Fibroblast of lung (primary cell): ENCODE measurements around the gene MRPS22. TPM values are rescaled to one million over a fixed set of nuclear protein-coding genes. Genes with fewer than 3 reads are reported as not detected.
A peak's percentile ranks its signal among the peaks of the same experiment; 100 is the strongest.

Experiments used
- DNase-seq, 2 donors: peaks; one replicate each; pipeline versions ENCODE4 v3.0.0 to v3.0.0-alpha.2; 2010; ENCODE audit warnings: low read depth in 2 of 2
- H2AFZ ChIP-seq: 2 replicates; pipeline ENCODE4 v1.5.1; 2012; ENCODE audit warnings: low read length, control low read depth, inconsistent platforms
- H3K27ac ChIP-seq: 2 replicates; pipeline ENCODE4 v1.5.1; 2011; ENCODE audit warnings: low read length, control low read depth; ENCODE audit not compliant: insufficient read depth
- H3K27me3 ChIP-seq: 2 replicates; pipeline ENCODE4 v1.5.1; 2011; ENCODE audit warnings: mild to moderate bottlenecking, low read length; ENCODE audit not compliant: control insufficient read depth, insufficient read depth
- H3K36me3 ChIP-seq: 2 replicates; pipeline ENCODE4 v1.5.1; 2011; ENCODE audit warnings: low read length; ENCODE audit not compliant: control insufficient read depth, insufficient read depth
- H3K4me1 ChIP-seq: 2 replicates; pipeline ENCODE4 v1.5.1; 2011; ENCODE audit warnings: low read length; ENCODE audit not compliant: control insufficient read depth, insufficient read depth; ENCODE audit errors: extremely low read depth
- H3K4me2 ChIP-seq: 2 replicates; pipeline ENCODE4 v1.5.1; 2011; ENCODE audit warnings: low read length, control low read depth; ENCODE audit not compliant: insufficient read depth; ENCODE audit errors: extremely low read depth
- H3K4me3 ChIP-seq, 4 experiments: fragments of 200-600 bp in 1 of 4; sonication (generic) in 1 of 4; replicated peaks in 1 of 4; 2 replicates each; pipeline ENCODE4 v1.5.1; 2011 to 2016; ENCODE audit warnings: low read length in 4 of 4, low read depth in 3 of 4, mild to moderate bottlenecking in 3 of 4, control low read depth in 2 of 4, inconsistent platforms in 1 of 4, mixed read lengths in 1 of 4; ENCODE audit not compliant: insufficient read depth in 1 of 4; ENCODE audit errors: control extremely low read depth in 1 of 4
- H3K79me2 ChIP-seq: 2 replicates; pipeline ENCODE4 v1.5.1; 2012; ENCODE audit warnings: mild to moderate bottlenecking, low read length, inconsistent platforms; ENCODE audit not compliant: control insufficient read depth, insufficient read depth
- H3K9ac ChIP-seq: 2 replicates; pipeline ENCODE4 v1.5.1; 2011; ENCODE audit warnings: mild to moderate bottlenecking, low read length, control low read depth; ENCODE audit not compliant: insufficient read depth
- H3K9me3 ChIP-seq: 2 replicates; pipeline ENCODE4 v1.5.1; 2012; ENCODE audit warnings: low read depth, low read length; ENCODE audit not compliant: control insufficient read depth, insufficient read depth
- H4K20me1 ChIP-seq: 2 replicates; pipeline ENCODE4 v1.5.1; 2011; ENCODE audit warnings: low read length; ENCODE audit not compliant: control insufficient read depth, insufficient read depth; ENCODE audit errors: extremely low read depth
- EZH2 ChIP-seq: IDR thresholded peaks from 2 replicates; pipeline ENCODE4 v1.5.1; 2012; ENCODE audit warnings: low read length, control low read depth, mild to moderate bottlenecking; ENCODE audit errors: missing control alignments
- polyA plus RNA-seq, 2 donors: library from polyadenylated mRNA; depleted of rRNA in 1 of 2; stranded (reverse) in 1 of 2; unstranded in 1 of 2; fragments of >200 nt; gene quantifications; 2 replicates each; pipeline ENCODE4 v1.2.1, GENCODE V29; 2011 to 2012; ENCODE audit warnings: missing spikeins in 1 of 2
- total RNA-seq: library from RNA; depleted of rRNA; stranded (reverse); fragments of >200 nt; gene quantifications from 2 replicates; pipeline ENCODE4 v1.2.1, GENCODE V29; 2014
- TF ChIP-seq, protein P1 (sequence below), 2 donors: IDR thresholded peaks in 1 of 2; conservative IDR thresholded peaks in 1 of 2; 1 replicate in 1 of 2; 2 replicates in 1 of 2; pipeline ENCODE4 v1.5.1; 2011 to 2012; ENCODE audit warnings: low read length in 2 of 2, control low read depth in 1 of 2, inconsistent platforms in 1 of 2, low read depth in 1 of 2, mild to moderate bottlenecking in 1 of 2

MRPS22 gene
- total and polyA plus RNA-seq, 2 donors (not counting 1 experiment from before 2014, with no cell fraction given): 56.7 to 81.3 TPM

DNA sequence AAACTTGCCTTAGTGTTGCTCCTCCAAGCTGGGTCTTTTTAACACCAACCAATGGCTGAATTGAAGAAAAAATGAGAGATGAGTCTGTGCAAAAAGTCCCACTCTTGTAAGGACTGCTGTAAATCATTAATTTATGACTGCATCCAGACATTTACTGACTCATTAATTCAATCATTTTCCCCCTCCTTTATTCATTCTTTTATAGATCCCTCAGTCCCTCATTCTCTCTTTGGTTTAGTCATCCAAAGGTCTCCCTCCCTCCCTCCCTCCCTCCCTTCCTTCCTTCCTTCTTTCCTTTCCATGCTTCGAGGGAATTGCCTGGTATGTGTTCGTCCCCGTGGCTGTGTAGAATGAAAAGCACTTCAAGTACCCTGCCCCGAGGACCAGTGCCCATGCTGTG is 35.3 kb upstream of the MRPS22 start:
- Histone ChIP-seq H3K27me3 (no peaks in the 10 kb centered on the region), H3K79me2 (no peaks in the 10 kb centered on the region), H3K4me1 (peaks cover 27% of the 10 kb centered on the region), H3K27ac (peak overlapping the region; percentile 63), H3K9ac (no peak overlapping the region), H3K4me3 (no peak overlapping the region), H3K36me3 (no peaks in the 10 kb centered on the region), H3K4me2 (no peak overlapping the region), H2AFZ (no peak overlapping the region), H3K9me3 (no peaks in the 10 kb centered on the region), H4K20me1 (no peaks in the 10 kb centered on the region)
- DNase-seq: no peak
- TF ChIP-seq EZH2: no peak
- TF ChIP-seq, protein P1, sequence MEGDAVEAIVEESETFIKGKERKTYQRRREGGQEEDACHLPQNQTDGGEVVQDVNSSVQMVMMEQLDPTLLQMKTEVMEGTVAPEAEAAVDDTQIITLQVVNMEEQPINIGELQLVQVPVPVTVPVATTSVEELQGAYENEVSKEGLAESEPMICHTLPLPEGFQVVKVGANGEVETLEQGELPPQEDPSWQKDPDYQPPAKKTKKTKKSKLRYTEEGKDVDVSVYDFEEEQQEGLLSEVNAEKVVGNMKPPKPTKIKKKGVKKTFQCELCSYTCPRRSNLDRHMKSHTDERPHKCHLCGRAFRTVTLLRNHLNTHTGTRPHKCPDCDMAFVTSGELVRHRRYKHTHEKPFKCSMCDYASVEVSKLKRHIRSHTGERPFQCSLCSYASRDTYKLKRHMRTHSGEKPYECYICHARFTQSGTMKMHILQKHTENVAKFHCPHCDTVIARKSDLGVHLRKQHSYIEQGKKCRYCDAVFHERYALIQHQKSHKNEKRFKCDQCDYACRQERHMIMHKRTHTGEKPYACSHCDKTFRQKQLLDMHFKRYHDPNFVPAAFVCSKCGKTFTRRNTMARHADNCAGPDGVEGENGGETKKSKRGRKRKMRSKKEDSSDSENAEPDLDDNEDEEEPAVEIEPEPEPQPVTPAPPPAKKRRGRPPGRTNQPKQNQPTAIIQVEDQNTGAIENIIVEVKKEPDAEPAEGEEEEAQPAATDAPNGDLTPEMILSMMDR (conservative IDR thresholded peaks at IDR 0.05 in 1 of 2, IDR thresholded peaks at IDR 0.05 in 1 of 2; ENCODE audit: low read depth in 1 of 2, low read length in 2 of 2): no peak

DNA sequence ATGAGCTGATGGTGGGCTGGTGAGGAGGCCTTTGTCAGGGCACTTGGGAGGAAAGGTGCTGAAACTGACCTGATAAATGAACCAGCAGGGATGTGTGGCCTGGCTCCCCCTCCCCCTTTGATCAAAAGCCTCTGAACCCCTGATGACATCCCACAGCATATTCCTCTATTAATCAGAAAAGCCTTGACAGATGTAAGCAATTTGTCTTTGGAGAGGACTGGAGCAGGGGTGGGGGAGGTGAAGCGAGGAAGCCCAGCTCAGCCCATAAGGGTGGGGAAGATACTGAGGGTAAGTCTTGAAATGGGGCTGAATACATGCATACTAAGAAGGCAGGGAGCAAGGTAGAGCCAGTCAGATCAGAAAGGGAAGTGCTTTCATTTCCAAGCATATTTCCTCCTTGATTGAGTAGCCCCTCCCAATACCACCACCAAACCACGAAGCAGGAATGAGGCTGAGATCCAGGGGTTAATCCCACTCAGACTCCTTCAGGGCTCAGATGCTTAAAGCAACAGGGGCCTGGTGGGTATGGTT is 34.7 kb upstream of the MRPS22 start:
- Histone ChIP-seq H3K4me1 (peaks cover 27% of the 10 kb centered on the region), H3K27ac (peak overlapping the region; percentile 63)
- DNase-seq: no peak

DNA sequence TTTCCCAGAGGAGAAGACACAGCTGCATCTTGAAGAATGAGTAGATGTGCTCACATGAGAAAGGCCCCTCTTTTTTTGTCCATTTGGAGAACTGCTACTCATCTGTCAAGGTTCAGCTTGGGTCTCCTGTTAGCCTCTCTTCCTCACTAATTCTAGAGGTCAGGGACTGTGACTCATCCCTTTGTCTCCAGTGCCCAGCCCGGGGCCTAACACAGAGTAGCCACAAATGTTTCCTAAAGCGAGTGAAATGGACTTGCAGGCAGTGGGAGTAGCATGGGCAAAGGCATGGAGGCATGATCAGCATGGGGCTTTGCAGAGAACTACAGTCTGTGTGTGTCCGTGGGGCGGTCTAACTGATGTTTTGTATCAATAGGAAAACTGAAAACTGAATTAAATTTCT is 33.9 kb upstream of the MRPS22 start:
- no peaks in the 10 kb centered on the region for H4K20me1 ChIP-seq
- H3K4me2 ChIP-seq: peak overlapping the region; percentile 58
- no peaks in the 10 kb centered on the region for H3K27me3 ChIP-seq
- H3K9ac ChIP-seq: no peak overlapping the region
- H2AFZ ChIP-seq: peak overlapping the region; percentile 13
- peak overlapping the region; percentile 63 for H3K27ac ChIP-seq
- no peak overlapping the region for H3K4me3 ChIP-seq
- DNase-seq: peak; percentile 31 to 69
- H3K36me3 ChIP-seq: no peaks in the 10 kb centered on the region
- H3K4me1 ChIP-seq: peaks cover 27% of the 10 kb centered on the region
- TF ChIP-seq, protein P1 (conservative IDR thresholded peaks at IDR 0.05 in 1 of 2, IDR thresholded peaks at IDR 0.05 in 1 of 2; ENCODE audit: low read depth in 1 of 2, low read length in 2 of 2): no peak
- TF ChIP-seq EZH2: no peak
- no peaks in the 10 kb centered on the region for H3K9me3 ChIP-seq
- no peaks in the 10 kb centered on the region for H3K79me2 ChIP-seq

More for the DNA sequence above, 34.7 kb upstream of the MRPS22 start:
- no peak overlapping the region for H3K4me3 ChIP-seq
- no peak for TF ChIP-seq EZH2
- TF ChIP-seq, protein P1 (conservative IDR thresholded peaks at IDR 0.05 in 1 of 2, IDR thresholded peaks at IDR 0.05 in 1 of 2; ENCODE audit: low read depth in 1 of 2, low read length in 2 of 2): no peak
- peak overlapping the region; percentile 37 for H3K9ac ChIP-seq
- H3K36me3 ChIP-seq: no peaks in the 10 kb centered on the region
- H3K9me3 ChIP-seq: no peaks in the 10 kb centered on the region
- H4K20me1 ChIP-seq: no peaks in the 10 kb centered on the region
- H3K79me2 ChIP-seq: no peaks in the 10 kb centered on the region
- no peak overlapping the region for H2AFZ ChIP-seq
- no peaks in the 10 kb centered on the region for H3K27me3 ChIP-seq
- peak overlapping the region; percentile 64 for H3K4me2 ChIP-seq
